Mucosa of rectum (tissue), 2 donors: ENCODE data around the gene CXCL17.
"Not testable (repeated sequence)": the region's sequence is repeated elsewhere in the genome, so short reads cannot be mapped to it uniquely, and the experiment has no call there.

Source experiments
- H3K27ac ChIP-seq, 2 donors: one replicate each; pipeline ENCODE4 v1.7.0; 2013; ENCODE audit warnings: inconsistent platforms in 2 of 2, low read depth in 2 of 2, low read length in 2 of 2
- H3K27me3 ChIP-seq, 2 donors: one replicate each; pipeline ENCODE4 v1.7.0; 2013; ENCODE audit warnings: low read length in 2 of 2; ENCODE audit not compliant: control insufficient read depth in 2 of 2, insufficient read depth in 2 of 2
- H3K36me3 ChIP-seq, 2 donors: one replicate each; pipeline ENCODE4 v1.7.0; 2013; ENCODE audit warnings: low read length in 2 of 2; ENCODE audit not compliant: control insufficient read depth in 2 of 2, insufficient read depth in 2 of 2
- H3K4me1 ChIP-seq, 2 donors: one replicate each; pipeline ENCODE4 v1.7.0; 2013; ENCODE audit warnings: low read length in 2 of 2, mild to moderate bottlenecking in 1 of 2; ENCODE audit not compliant: control insufficient read depth in 2 of 2, insufficient read depth in 2 of 2
- H3K4me3 ChIP-seq, 2 donors: one replicate each; pipeline ENCODE4 v1.7.0; 2013; ENCODE audit warnings: low read length in 2 of 2
- H3K9ac ChIP-seq, 2 donors: one replicate each; pipeline ENCODE4 v1.7.0; 2013; ENCODE audit warnings: low read length in 2 of 2, low read depth in 1 of 2, mild to moderate bottlenecking in 1 of 2
- H3K9me3 ChIP-seq, 2 donors: one replicate each; pipeline ENCODE4 v1.7.0; 2013; ENCODE audit warnings: low read length in 2 of 2; ENCODE audit not compliant: control insufficient read depth in 2 of 2
- donor health status: healthy.
- donor health status: Normal muscosa, but diverticular disease.

Gene CXCL17

GRCh38 chr19:42466521-42467182 lies 23.9 kb upstream of the CXCL17 start:
- Histone ChIP-seq H3K27ac (peak overlapping the region; percentile 62 to 86), H3K9me3 (no peaks in the 10 kb centered on the region), H3K9ac (peak overlapping the region in 1 of 2 donors; percentile 31)

DNA sequence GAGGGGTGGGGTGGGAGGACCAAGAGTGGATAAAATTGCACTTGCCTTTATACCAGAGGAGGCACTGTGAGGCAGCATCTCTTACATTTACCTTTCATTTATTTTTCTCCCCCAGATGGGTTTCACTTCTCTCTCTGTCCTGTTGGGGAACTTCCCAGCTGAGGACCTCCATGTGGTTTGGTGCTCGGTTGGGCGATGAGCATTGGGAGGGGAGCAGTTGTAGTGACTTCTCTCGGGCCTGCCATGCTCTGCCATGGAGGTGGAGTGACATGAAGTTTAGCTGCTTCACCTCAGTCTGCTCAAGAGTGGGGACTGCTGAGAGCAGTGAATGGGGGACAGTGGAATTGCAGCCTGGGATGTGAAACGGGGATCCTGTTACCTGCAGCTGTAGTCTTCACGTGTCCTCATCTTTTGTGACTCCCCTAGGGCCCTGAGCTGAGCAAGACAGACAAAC lies 23.1 kb upstream of the CXCL17 start:
- H3K27me3 ChIP-seq: no peaks in the 10 kb centered on the region
- peak overlapping the region; percentile 62 to 86 for H3K27ac ChIP-seq
- H3K4me3 ChIP-seq: no peak overlapping the region
- peaks cover 18 to 31% of the 10 kb centered on the region in 2 donors for H3K4me1 ChIP-seq
- no peaks in the 10 kb centered on the region for H3K9me3 ChIP-seq
- no peak overlapping the region for H3K9ac ChIP-seq
- no peaks in the 10 kb centered on the region for H3K36me3 ChIP-seq

More at GRCh38 chr19:42466521-42467182, 23.9 kb upstream of the CXCL17 start:
- no peak overlapping the region for H3K4me3 ChIP-seq
- peaks cover 20 to 38% of the 10 kb centered on the region in 2 donors for H3K4me1 ChIP-seq
- no peaks in the 10 kb centered on the region for H3K27me3 ChIP-seq
- no peaks in the 10 kb centered on the region for H3K36me3 ChIP-seq

DNA sequence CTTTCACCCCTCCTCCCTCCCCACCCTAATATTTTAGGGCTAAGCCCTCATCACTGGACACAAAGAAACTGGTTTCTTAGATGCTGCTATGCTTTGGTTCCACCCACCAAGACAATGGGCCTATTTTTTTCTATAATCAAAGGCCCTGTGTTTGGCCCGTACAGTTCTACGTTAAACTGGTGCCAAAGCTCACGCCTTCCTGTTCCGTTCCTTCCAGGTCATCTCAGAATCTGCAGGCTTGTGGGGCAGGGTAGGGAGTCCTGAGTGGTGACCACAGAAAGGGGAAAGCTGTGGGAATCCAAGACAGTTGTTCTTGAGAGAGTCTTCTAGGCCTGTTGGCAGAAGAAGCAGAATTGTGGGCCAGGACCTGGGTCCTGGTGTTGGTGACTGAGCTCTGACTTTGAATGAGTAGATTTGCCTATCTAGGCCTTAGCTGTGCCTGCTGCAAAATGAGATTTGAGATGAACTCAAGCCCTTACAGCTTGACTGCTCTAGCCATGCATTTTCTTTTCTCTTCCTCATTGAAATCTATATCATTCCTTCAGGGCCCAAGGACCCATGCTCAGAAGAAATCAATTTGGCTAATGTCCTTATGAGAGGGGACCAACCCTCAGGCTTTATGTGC lies 19.1 kb upstream of the CXCL17 start:
- Histone ChIP-seq H3K9me3 (no peaks in the 10 kb centered on the region), H3K27ac (no peak overlapping the region), H3K4me1 (peaks cover 15 to 26% of the 10 kb centered on the region in 2 donors), H3K27me3 (no peaks in the 10 kb centered on the region), H3K4me3 (no peak overlapping the region), H3K36me3 (no peaks in the 10 kb centered on the region), H3K9ac (no peak overlapping the region)

GRCh38 chr19:42461231-42461630 lies 18.5 kb upstream of the CXCL17 start:
- H3K9me3 ChIP-seq, H3K36me3 ChIP-seq, H3K27me3 ChIP-seq, H3K4me3 ChIP-seq, H3K27ac ChIP-seq, H3K9ac ChIP-seq: not testable (repeated sequence)
- H3K4me1 ChIP-seq: peaks cover 15 to 20% of the 10 kb centered on the region in 2 donors

DNA sequence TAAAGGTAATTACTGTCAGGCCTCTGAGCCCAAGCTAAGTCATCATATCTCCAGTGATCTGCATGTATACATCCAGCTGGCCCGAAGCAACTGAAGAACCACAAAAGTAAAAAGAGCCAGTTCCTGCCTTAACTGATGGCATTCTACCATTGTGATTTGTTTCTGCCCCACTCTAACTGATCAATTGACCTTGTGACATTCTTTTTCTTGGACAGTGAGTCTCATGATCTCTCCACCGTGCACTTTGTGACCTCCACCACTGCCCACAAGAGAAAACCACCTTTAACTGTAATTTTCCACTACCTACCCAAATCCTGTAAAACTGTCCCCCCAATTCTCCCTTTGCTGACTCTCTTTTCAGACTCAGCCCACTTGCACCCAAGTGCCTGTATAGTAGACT lies 17.2 kb upstream of the CXCL17 start:
- peaks cover 23 to 29% of the 10 kb centered on the region in 2 donors for H3K4me1 ChIP-seq
- no peaks in the 10 kb centered on the region for H3K9me3 ChIP-seq
- H3K27me3 ChIP-seq: no peaks in the 10 kb centered on the region
- H3K27ac ChIP-seq: no peak overlapping the region
- H3K4me3 ChIP-seq: no peak overlapping the region
- H3K36me3 ChIP-seq: no peaks in the 10 kb centered on the region
- no peak overlapping the region for H3K9ac ChIP-seq

DNA sequence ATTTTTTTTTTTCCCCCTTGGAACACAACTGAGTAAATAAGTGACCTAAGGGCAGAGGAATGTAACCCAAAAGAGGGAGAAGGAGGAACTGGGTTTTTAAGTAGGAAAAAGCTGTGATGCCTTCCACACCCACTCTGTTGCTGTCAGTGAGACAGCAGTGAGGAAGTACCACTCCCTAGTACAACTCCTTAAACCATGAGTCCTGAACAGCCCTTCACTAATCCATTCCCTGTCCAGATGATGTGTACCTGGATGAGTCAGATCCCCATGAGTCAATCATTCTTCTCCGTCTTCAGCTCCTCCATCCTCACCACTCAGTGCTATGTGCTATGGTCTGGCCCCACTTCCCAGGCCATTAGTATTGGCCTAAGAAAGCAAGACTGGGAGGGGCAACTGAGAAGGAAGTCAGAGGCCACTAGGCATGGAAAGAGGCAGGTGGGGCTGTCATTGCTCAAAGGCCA lies 12.9 kb upstream of the CXCL17 start:
- Histone ChIP-seq H3K9me3 (no peaks in the 10 kb centered on the region), H3K27me3 (no peaks in the 10 kb centered on the region), H3K4me3 (peak overlapping the region in 1 of 2 donors; percentile 5), H3K9ac (no peak overlapping the region), H3K4me1 (peaks cover 15 to 29% of the 10 kb centered on the region in 2 donors), H3K27ac (peak overlapping the region; percentile 82), H3K36me3 (no peaks in the 10 kb centered on the region)

GRCh38 chr19:42455086-42455485 lies 12.3 kb upstream of the CXCL17 start:
- no peaks in the 10 kb centered on the region for H3K9me3 ChIP-seq
- no peaks in the 10 kb centered on the region for H3K27me3 ChIP-seq
- H3K36me3 ChIP-seq: no peaks in the 10 kb centered on the region
- peaks cover 17 to 34% of the 10 kb centered on the region in 2 donors for H3K4me1 ChIP-seq
- no peak overlapping the region for H3K9ac ChIP-seq
- no peak overlapping the region for H3K4me3 ChIP-seq
- H3K27ac ChIP-seq: peak overlapping the region; percentile 82

DNA sequence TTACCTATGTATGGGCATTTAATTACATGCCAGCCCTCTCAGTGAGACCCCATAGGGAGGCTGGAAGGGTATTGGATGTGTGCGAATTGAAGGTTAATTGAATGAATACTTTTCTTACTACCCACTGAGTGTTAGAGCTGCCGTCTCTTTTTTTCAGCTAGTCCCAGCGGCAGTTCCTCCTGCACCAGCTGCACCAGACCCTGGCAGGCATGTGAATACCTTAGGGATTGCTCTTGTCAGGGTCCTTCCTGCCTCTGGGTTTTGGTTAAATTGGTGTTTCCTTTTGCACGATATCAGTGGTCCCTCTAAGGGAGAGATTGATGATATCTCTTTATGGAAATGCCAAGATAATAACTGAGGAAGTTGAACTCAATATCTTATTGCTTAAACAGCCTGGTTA lies 9.8 kb upstream of the CXCL17 start:
- Histone ChIP-seq H3K36me3 (no peaks in the 10 kb centered on the region), H3K4me1 (peaks cover 23 to 42% of the 10 kb centered on the region in 2 donors), H3K9ac (no peak overlapping the region), H3K27me3 (no peaks in the 10 kb centered on the region), H3K9me3 (no peaks in the 10 kb centered on the region), H3K4me3 (no peak overlapping the region), H3K27ac (peak overlapping the region in 1 of 2 donors; percentile 16)

DNA sequence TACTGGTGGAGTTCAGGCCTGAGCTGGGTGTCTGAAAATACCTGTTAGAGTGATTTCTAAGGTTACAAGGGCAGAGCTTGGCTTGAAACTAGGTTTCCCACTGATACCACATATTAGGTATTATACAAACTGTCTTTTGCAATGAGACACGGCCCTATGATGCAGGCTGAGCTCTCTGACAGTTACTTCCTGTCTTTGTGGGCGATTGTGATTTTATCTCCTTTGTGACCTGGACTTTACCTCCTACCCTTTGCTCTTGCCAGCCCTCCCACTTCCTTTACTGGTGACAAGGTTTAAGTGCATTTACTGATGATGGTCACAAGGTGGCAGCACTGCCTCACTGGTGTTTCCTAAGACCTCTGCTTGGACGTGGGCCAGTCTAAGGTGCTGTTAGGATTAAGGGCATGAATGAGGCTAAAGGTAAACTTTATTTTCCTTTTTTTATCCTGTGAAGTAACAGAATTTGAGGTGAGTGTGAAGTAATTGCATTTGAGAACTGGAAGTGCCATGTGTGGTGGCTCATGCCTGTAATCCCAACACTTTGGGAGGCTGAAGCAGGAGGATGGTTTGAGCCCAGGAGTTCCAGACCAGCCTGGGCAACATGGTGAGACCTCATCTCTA lies 7.7 kb upstream of the CXCL17 start:
- Histone ChIP-seq H3K27ac (peak overlapping the region; percentile 59 to 67), H3K9ac (peak overlapping the region in 1 of 2 donors; percentile 37), H3K9me3 (no peaks in the 10 kb centered on the region), H3K4me3 (no peak overlapping the region), H3K36me3 (no peaks in the 10 kb centered on the region), H3K4me1 (peaks cover 12 to 29% of the 10 kb centered on the region in 2 donors), H3K27me3 (no peaks in the 10 kb centered on the region)

DNA sequence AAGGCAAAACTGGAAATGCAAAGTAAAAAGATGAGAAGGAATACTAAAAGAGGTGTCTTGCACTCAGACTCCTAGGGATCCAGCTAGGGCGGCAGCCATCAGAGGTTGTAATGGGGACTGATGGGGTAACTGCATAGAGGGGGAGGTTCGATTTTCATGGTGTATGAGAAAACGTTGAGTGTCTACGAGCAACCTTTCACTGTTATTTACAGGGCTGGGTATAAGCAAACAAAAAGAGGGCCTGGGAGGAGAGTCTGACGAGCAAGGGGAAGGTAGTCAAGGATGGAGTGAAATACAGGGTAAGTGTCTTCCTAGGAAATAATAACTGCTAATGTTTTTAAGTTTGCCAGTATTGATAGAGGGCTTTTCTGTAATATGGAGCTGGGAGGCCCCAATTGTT lies 5.6 kb upstream of the CXCL17 start:
- H3K36me3 ChIP-seq, H3K27ac ChIP-seq, H3K27me3 ChIP-seq, H3K9ac ChIP-seq, H3K9me3 ChIP-seq, H3K4me3 ChIP-seq: not testable (repeated sequence)
- H3K4me1 ChIP-seq: peaks cover 8 to 18% of the 10 kb centered on the region in 2 donors
